Measurements from ENCODE around the gene ANKRD11.
A peak's percentile ranks its signal among the peaks of the same experiment; 100 is the strongest.
"Not testable (repeated sequence)": the region's sequence is repeated elsewhere in the genome, so short reads cannot be mapped to it uniquely, and the experiment has no call there.

The ANKRD11 gene

GRCh38 chr16:89344846-89345611 lies 145.3 kb downstream of the ANKRD11 start:
- no peak for DNase-seq (ENCODE audit: low spot score)

- no peak for DNase-seq (ENCODE audit: low spot score)
Measured at GRCh38 chr16:89344458-89344834, 145.9 kb downstream of the ANKRD11 start.

- DNase-seq (ENCODE audit: low spot score) = no peak
Measured at GRCh38 chr16:89343501-89344457, 146.6 kb downstream of the ANKRD11 start.

- no peak for DNase-seq (ENCODE audit: low spot score)
Measured at GRCh38 chr16:89341697-89342694, 148.4 kb downstream of the ANKRD11 start.

GRCh38 chr16:89341279-89341678 lies 149.1 kb downstream of the ANKRD11 start:
- DNase-seq (ENCODE audit: low spot score) = no peak

GRCh38 chr16:89338863-89339262 lies 151.5 kb downstream of the ANKRD11 start:
- no peak for DNase-seq (ENCODE audit: low spot score)

- DNase-seq (ENCODE audit: low spot score) = no peak
Measured at GRCh38 chr16:89337965-89338364, 152.4 kb downstream of the ANKRD11 start.

- DNase-seq (ENCODE audit: low spot score) = no peak
Measured at GRCh38 chr16:89335803-89336485, 154.4 kb downstream of the ANKRD11 start.

- DNase-seq (ENCODE audit: low spot score) = no peak
Measured at GRCh38 chr16:89334988-89335802, 155.2 kb downstream of the ANKRD11 start.

GRCh38 chr16:89334461-89334860 lies 155.9 kb downstream of the ANKRD11 start:
- DNase-seq (ENCODE audit: low spot score) = no peak

GRCh38 chr16:89334050-89334449 lies 156.3 kb downstream of the ANKRD11 start:
- DNase-seq (ENCODE audit: low spot score) = no peak

GRCh38 chr16:89333401-89334001 lies 156.9 kb downstream of the ANKRD11 start:
- not testable (repeated sequence) for DNase-seq (ENCODE audit: low spot score)

GRCh38 chr16:89332902-89333245 lies 157.5 kb downstream of the ANKRD11 start:
- no peak for DNase-seq (ENCODE audit: low spot score)

- no peak for DNase-seq (ENCODE audit: low spot score)
Measured at GRCh38 chr16:89332243-89332901, 158.0 kb downstream of the ANKRD11 start.

- DNase-seq (ENCODE audit: low spot score) = no peak
Measured at GRCh38 chr16:89331371-89332109, 158.8 kb downstream of the ANKRD11 start.

GRCh38 chr16:89330177-89330856 lies 160.0 kb downstream of the ANKRD11 start:
- DNase-seq (ENCODE audit: low spot score) = peak; percentile 73

- DNase-seq (ENCODE audit: low spot score) = not testable (repeated sequence)
Measured at GRCh38 chr16:89329830-89330176, 160.6 kb downstream of the ANKRD11 start.
